ENCODE data around the gene CAMK4. TPM values are rescaled to one million over a fixed set of nuclear protein-coding genes. Genes with fewer than 3 reads are reported as not detected.

Gene CAMK4
- total RNA-seq, 1 experiment from 2014 or later, result 6.3 TPM

GRCh38 chr5:111225926-111226325 is 1.7 kb downstream of the CAMK4 start:
- H2BK15ac ChIP-seq (ENCODE audit: low read depth, low read length), result no peak overlapping the region
- no peak overlapping the region for H4K5ac ChIP-seq (ENCODE audit: insufficient read length, low read depth, low read length)
- no peak overlapping the region for H4K8ac ChIP-seq (replicated peaks; ENCODE audit: insufficient read length, low read depth, low read length)
- H3K14ac ChIP-seq (ENCODE audit: insufficient read depth, low read length), result no peak overlapping the region
- H3K56ac ChIP-seq (ENCODE audit: insufficient read length, low read depth, low read length), result no peak overlapping the region
- peaks cover 7% of the 10 kb centered on the region; the same call in 1 of the 2 replicates for H3K27me3 ChIP-seq (ENCODE audit: insufficient read depth, low read length)
- no peak overlapping the region for H2BK12ac ChIP-seq (ENCODE audit: insufficient read length, low read depth, low read length)
- H3T11ph ChIP-seq (ENCODE audit: low read length), result no peak overlapping the region
- Mint-ChIP-seq H3K4me1 (peaks cover 20 to 24% of the 10 kb centered on the region in 2 experiments), H3K4me3 (no peak overlapping the region), H3K27ac (no peak overlapping the region), H3K36me3 (ENCODE audit: insufficient read depth in 1 of 3, low read depth in 3 of 3) (no peaks in the 10 kb centered on the region), H3K27me3 (ENCODE audit: low read depth) (peaks cover 38% of the 10 kb centered on the region), H3K9me3 (peaks cover 0 to 2% of the 10 kb centered on the region in 2 experiments; a peak in 1 of 5 replicates)
- H2AK5ac ChIP-seq (ENCODE audit: insufficient read length, low read length), result no peak overlapping the region
- WGBS (ENCODE audit: extremely low coverage, insufficient read length, low lambda C conversion rate), result no CpG with 5 or more reads among the region's 4 CpGs
- no peak overlapping the region for H2BK20ac ChIP-seq (ENCODE audit: low read depth, low read length, poor library complexity, severe bottlenecking)
- no peak overlapping the region for H3K4me2 ChIP-seq (ENCODE audit: insufficient read depth, insufficient read length, low read length)
- DNase-seq, result no peak
- no peak overlapping the region for H4K91ac ChIP-seq (ENCODE audit: insufficient read length, low read depth, low read length)
- no peak overlapping the region for H3K27ac ChIP-seq (ENCODE audit: insufficient read length, low read depth, low read length)
- H3K18ac ChIP-seq (ENCODE audit: insufficient read length, low read depth, low read length), result no peak overlapping the region
- no peak overlapping the region for H2BK120ac ChIP-seq (ENCODE audit: low read depth, low read length, poor library complexity, severe bottlenecking)
- no peak overlapping the region for H3K4ac ChIP-seq (ENCODE audit: low read depth, low read length)
- no peaks in the 10 kb centered on the region for H3K9me3 ChIP-seq (ENCODE audit: control insufficient read depth, low read depth, low read length)
- H4K20me1 ChIP-seq (ENCODE audit: control insufficient read depth, insufficient read depth, insufficient read length), result no peaks in the 10 kb centered on the region
- TF ChIP-seq CTCF (conservative IDR thresholded peaks at IDR 0.05), result no peak
- no peak overlapping the region for H2AFZ ChIP-seq (ENCODE audit: low read length)
- H3K9ac ChIP-seq (ENCODE audit: extremely low read depth, insufficient read length, low read length), result no peak overlapping the region
- no peak overlapping the region for H3K23ac ChIP-seq (ENCODE audit: insufficient read length, low read depth, low read length)
- H3K4me1 ChIP-seq (ENCODE audit: insufficient read depth, low read length), result no peaks in the 10 kb centered on the region
- H3K23me2 ChIP-seq (ENCODE audit: insufficient read length, low read depth, low read length, poor library complexity, severe bottlenecking), result peaks cover 11% of the 10 kb centered on the region
- no peak overlapping the region for H2BK5ac ChIP-seq (ENCODE audit: insufficient read length, low read length)
- H3K79me2 ChIP-seq (ENCODE audit: insufficient read depth, low read length), result no peaks in the 10 kb centered on the region
- H3K79me1 ChIP-seq (ENCODE audit: insufficient read depth, low read depth, low read length, poor library complexity, severe bottlenecking), result no peaks in the 10 kb centered on the region
